Epidermal melanocyte (primary cell): ENCODE data around the gene CD3G.
"Not testable (repeated sequence)": the region's sequence is repeated elsewhere in the genome, so short reads cannot be mapped to it uniquely, and the experiment has no call there.

Source experiments
- DNase-seq: peaks from one replicate; pipeline ENCODE4 v3.0.0; 2011; ENCODE audit warnings: low spot score; ENCODE audit not compliant: insufficient read length

CD3G gene

DNA sequence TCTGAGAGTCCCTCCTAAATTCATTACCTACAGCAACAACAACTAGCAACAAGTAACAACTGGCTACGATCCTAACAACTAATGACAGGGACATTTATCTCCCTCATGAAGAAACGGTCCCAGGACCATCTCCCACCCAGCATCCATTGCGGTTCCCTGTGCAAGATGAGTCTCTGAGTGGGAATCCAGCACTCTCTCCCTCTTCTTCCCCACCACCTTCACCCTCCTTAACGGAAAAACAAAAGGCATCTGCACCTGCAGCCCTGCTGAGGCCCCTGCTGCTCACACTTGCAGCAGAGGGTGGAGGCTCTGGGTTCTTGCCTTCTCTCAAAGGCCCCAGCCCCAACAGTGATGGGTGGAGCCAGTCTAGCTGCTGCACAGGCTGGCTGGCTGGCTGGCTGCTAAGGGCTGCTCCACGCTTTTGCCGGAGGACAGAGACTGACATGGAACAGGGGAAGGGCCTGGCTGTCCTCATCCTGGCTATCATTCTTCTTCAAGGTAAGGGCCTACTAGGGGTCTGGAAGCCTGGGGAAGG is at the start of gene CD3G:
Gene CD3G (plus strand): TSS at position 364 of the 535 bp plus-strand sequence. CDS start 80 bp downstream, at position 444.
- no peak for DNase-seq

DNA sequence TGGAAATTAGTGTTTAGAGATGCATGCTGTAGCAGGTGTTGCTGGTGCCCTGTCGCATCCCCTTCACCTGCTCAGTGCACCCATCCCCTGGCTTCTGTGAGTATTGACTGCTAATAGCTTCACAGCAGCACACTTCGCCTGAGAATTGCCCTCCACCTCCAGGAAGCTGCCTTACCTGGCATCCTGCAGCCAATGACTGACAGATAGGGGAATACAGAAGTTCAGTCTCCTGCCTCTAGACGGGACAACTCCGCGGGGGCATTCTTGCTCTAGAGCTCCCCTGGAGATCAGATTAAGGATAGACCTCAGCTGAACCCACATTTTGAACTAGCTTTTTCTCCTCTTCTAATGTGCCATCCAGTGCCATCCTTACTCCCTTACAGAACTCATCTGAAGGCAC is 48.9 kb upstream of the CD3G start:
- DNase-seq: no peak

DNA sequence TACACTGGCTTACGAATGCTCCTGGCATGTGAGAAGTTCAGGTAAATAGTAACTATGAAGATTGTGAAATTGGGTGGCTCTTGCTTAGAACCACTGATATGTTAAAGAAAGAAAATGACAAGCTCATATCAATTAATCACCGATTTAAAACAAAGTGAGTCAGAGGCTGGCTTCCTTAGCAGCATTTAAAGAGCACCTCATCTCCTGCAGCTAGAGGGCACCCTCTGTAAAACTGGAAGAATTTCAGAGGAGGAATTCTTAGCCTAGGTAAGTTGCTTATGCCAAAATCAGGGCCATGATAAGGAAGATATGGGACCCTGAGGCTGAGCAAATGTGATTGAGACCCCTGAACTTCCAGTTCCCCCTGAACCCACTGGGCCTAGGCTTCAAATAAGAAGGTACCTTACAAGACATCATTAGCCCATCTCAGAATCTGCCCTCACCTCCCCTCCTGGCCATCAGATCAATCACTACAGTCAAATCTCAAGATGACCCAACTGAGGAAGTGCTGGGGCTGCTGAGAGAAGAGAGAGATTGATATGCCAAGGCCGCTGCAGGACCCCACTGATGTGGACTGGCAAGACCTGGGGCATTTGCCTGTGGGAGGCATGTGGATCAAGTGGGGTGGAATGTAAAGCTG is 48.2 kb upstream of the CD3G start:
- DNase-seq: no peak

DNA sequence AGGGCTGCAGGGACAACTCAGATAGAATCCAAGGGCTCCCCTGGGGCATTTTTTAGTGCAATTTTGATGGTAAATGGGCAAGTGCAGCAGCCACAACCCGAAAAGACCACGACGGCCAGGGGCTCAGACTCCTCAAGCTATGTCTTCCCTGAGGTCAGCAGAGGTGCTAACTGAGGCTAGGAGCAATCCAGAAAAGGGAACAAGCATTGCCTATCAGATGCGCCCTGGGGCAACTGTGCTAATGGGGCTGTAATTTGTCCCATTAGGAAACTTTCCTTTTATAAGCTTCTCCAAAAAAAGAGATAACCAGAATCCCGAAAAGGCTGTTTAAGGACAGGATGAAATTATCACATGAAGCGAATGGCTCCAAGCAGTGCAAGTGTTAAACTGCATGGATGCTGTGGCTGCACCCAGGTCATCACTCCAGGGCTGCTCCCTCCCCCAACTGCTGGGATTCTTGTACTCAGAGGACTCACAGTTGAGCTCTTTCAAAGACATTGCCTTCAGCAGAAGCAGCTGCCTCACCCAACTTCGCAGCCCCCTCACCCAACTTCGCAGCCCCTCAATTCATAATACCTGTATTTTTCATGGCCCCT is 42.4 kb upstream of the CD3G start:
- no peak for DNase-seq

DNA sequence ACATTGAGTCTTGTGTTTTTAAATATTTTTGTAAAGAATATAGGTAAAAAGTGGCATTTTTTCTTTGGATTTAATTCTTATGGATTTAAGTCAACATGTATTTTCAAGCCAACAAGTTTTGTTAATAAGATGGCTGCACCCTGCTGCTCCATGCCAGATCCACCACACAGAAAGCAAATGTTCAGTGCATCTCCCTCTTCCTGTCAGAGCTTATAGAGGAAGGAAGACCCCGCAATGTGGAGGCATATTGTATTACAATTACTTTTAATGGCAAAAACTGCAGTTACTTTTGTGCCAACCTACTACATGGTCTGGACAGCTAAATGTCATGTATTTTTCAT is 39.9 kb upstream of the CD3G start:
- no peak for DNase-seq

DNA sequence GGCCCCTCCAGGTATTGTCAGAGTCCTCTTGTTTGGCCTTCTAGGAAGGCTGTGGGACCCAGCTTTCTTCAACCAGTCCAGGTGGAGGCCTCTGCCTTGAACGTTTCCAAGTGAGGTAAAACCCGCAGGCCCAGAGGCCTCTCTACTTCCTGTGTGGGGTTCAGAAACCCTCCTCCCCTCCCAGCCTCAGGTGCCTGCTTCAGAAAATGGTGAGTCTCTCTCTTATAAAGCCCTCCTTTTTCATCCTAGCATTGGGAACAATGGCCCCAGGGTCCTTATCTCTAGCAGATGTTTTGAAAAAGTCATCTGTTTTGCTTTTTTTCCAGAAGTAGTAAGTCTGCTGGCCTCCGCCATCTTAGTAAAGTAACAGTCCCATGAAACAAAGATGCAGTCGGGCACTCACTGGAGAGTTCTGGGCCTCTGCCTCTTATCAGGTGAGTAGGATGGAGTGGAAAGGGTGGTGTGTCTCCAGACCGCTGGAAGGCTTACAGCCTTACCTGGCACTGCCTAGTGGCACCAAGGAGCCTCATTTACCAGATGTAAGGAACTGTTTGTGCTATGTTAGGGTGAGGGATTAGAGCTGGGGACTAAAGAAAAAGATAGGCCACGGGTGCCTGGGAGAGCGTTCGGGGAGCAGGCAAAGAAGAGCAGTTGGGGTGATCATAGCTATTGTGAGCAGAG is 39.4 kb upstream of the CD3G start, which contains the start of gene CD3E:
Gene CD3E (plus strand): TSS at position 163 of the 681 bp plus-strand sequence. CDS start 223 bp downstream, at position 386.
- no peak for DNase-seq

DNA sequence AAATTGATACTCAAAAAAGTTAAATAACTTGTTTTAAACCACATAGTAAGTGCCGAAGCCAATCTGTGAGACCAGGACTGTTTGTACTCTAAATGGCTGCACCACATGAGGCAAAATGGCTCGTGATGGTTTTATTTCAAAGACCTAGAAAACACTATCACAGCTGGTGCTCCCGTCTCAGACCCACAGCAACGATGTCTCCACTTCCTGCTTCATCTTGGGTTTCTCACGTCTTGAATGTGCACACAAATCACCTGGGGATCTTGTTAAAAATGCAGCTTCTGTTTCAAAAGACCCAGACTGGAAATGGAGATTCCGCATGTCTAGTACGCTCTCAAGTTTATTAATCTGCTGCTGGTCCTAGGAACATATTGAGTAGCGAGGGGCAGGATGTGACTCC is 38.4 kb upstream of the CD3G start:
- no peak for DNase-seq

DNA sequence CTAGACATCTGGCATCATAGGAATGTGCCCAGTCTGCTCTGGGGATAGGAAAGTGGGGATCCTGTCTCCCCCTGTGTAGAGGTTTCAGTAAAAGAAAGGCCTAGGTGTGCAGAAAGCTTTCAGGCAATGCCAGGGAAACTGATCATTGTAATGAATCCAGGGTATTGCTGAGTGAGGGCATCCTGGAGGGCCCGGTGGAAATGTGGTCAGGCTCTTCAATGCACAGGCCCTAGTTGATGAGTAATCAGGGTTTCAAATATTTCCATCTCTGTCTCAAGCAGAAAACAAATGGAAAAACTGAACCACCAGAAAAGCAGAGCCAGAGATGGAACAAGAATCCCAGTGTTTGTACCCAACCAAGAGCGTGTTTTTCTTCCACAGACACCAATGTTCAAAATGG is 37.6 kb upstream of the CD3G start:
- DNase-seq: no peak

DNA sequence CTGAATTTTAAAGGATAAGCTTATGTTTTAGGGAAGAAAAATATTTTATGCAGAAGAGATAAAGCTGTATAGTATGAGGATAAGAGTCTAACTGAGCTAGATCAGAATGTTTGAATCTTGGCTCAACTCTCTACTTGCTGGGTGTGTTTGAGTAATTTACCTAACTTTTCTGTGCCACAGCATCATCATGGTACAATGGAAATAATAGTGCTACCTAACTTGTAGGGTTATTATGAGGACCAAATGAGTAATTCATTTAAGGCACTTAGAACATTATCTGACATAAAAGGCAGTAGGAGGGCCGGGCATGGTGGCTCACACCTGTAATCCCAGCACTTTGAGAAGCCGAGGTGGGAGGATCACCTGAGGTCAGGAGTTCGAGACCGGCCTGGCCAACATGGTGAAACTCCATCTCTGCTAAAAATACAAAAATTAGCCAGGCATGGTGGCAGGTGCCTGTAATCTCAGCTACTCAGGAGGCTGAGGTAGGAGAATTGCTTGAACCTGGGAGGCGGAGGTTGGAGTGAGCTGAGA is 35.1 kb upstream of the CD3G start:
- DNase-seq: not testable (repeated sequence)

DNA sequence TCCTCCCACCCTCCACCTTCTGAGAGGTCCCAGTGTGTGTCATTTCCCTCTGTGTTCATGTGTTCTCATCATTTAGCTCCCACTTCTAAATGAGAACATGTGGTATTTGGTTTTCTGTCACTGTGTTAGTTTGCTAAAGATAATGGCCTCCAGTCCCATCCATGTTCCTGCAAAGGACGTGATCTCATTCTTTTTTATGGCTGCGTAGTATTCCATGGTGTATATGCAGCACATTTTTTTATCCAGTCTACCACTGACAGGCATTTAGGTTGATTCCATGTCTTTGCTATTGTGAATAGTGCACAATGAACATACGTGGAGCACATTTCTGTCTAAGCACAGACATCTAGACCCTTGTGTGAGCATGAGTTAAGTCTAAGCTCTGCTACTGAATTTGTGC is 33.9 kb upstream of the CD3G start:
- DNase-seq: no peak

DNA sequence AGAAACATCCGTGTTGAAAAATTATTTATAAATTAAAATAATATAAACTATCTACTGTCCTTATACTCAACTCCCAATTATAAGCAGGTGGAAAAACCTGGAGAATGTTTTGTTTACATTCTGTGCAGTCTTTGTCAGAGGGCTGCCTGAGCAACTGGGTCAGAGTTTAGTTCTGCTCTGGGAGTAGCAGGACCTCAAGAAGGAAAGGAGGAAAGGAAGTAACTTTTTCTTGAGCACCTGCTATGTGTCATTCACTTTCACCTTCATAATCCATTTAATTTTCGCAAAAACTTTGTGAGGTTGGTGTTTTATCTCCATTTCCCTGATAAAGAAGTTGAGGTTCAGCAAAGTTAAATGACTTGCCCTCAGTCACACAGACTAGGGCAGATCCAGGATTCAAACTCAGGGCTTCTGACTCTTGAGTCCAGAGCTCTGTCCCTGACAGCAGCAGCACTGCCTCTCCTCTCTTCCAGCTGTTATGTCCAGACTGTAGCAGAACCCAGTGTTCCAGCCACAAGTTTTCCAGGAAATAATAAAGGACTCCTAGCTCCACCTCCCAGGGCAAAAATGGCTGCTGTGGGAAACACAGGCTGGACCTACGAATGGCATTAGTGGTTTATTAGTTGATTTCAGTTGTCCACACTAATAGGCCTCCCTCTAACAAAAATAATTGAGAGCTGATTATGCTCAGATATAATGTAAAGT is 33.2 kb upstream of the CD3G start:
- DNase-seq: no peak

DNA sequence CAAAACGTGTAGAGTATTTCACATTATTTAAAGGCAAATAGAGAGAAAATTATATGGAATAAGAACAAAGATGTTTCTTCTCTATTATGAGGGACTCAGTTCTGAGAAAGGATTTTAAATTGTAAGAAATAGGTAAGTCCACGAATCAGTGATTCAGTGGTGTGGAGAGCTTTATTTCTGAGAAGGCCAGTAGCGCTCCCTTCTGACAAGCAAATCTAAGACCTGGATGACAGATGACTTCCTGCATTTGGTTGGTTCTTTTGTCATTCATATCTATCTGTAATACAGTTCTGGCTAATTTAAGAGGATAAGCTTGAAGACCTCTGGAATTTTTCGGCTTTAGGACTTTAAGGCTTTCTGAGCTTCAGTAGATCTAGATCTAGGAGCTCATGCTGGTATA is 32.6 kb upstream of the CD3G start:
- no peak for DNase-seq

DNA sequence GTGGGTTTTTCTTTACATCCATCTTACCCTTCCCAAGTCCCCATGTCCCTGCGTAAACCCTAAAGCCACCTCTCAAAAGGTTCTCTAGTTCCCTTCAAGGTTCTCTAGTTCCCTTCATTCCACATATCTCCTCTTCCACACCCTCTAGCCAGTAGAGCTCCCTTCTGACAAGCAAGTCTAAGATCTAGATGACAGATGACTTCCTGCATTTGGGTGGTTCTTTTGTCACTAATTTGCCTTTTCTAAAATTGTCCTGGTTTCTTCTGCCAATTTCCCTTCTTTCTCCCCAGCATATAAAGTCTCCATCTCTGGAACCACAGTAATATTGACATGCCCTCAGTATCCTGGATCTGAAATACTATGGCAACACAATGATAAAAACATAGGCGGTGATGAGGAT is 31.8 kb upstream of the CD3G start:
- DNase-seq: no peak

DNA sequence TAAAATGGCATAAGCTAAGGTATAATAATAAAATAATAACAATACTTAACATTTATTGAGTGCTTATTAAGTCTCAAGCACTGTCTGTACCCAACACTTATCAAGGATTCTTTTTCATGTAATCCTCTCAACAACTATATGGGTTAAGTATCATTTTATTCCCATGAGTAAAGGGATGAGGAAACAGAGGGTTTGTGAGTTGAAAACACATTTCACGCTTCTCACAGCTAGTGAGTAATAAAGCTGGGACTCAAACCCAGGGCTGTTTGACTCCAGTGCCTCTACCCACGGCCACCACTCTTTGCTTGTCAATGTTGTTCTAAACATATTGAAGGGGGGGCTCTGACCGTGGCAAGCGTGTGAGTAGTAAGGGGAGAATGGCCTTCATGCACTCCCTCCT is 30.9 kb upstream of the CD3G start:
- no peak for DNase-seq

DNA sequence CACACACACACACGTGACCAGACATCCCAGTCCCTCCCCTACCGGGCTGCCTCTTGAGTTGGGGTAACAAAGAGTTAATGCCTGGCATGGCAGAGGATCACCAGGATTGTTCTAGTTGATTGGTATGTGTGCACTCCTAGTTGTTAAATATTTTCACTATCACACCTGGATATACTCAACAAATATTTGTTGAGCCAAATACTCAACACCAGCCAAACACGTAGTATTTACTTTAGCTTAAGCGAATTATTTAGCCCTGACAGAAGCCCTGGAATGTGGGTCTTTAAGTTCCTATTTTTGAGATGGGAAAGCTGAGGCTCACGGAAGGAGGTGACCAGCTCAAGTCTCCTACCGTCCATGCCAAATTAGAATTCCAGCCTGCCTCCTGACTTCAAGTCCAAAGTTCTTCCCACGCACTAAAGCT is 29.1 kb upstream of the CD3G start:
- DNase-seq: no peak

DNA sequence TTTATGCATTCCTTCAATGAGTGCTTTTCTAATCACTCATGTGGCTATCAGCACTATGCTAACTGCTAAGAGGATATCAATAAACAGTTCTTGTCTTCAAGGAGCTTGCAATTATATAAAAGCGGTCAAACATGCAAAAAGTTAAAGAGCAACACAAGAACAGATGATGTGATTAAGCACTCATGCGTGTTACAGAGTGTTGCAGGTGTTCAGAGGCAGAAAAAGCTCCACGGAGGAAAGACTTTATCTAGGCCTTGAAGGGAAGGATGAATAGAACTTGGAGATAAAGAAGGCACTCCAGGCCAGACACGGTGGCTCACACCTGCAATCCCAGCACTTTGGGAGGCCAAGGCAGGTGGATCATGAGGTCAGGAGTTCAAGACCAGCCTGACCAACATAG is 26.0 kb upstream of the CD3G start:
- DNase-seq: no peak

DNA sequence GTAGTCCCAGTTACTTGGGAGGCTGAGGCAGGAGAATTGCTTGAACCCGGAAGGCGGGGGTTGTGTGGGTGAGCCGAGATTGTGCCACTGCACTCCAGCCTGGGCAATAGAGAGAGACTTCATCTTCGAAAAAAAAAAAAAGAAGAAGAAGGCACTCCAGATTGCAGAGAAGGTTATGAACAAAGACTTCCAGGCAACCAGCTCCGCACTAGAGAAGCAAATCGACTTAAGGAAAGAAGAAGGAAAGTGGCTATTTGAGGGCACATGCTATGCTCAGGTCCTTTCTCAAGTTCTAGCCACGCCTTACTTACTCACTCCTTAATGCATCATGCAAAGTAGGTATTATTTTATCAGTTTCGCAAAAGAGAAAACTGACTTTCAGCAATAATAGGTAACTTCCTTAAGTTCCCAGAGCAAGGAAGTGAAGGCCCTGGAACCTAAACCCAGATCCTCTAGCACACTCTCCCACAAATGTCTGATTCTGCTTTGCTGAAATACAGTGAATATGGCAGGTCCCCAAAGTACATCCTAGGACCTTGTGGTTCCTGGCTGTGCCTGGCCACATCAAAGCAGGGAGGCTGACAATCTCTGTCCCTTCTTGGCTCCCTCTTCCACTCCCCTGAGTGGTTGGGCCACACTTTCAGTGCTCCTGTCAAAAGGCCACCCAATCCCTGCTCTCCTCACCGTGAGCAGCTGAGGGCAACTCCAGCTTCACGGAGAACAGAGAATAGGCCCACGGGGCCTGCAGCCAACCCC is 25.4 kb upstream of the CD3G start:
- DNase-seq: no peak

DNA sequence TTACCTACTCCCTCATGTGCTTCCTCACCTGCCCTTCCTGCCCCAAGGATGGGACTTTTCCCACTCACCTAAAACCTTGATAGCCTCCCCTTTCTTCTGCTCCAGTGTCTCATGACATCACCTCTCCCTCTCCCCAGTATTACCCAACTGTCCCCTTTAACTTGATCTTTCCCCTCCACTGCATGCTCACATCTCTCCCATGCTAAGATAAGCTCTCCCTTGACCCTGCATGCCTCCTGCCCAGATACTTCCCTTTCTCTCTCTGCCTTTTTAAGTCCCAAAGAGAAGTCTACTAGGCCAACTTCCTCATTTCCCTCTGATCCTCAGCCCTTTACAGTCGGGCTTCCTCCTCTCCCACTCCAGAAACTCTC is 24.8 kb upstream of the CD3G start:
- DNase-seq: no peak

DNA sequence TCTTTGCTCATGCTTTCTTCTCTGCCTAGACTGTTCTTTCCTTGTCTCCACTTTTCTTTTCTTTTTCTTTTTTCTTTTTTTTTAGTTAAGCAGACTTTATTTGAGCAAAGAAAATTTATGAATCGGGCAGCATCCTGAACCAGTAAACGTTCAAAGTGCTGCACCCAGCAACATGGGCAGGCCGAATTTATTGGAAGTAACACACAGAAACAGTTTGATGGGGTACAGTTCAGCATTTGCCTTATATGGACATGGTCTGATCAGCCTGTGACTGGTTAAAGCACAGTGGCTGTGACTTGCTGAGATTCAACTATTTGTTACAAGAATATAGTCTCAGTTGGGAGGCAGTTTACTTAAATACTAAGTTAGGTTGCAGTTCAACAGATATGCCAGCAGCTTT is 23.6 kb upstream of the CD3G start:
- DNase-seq: no peak

DNA sequence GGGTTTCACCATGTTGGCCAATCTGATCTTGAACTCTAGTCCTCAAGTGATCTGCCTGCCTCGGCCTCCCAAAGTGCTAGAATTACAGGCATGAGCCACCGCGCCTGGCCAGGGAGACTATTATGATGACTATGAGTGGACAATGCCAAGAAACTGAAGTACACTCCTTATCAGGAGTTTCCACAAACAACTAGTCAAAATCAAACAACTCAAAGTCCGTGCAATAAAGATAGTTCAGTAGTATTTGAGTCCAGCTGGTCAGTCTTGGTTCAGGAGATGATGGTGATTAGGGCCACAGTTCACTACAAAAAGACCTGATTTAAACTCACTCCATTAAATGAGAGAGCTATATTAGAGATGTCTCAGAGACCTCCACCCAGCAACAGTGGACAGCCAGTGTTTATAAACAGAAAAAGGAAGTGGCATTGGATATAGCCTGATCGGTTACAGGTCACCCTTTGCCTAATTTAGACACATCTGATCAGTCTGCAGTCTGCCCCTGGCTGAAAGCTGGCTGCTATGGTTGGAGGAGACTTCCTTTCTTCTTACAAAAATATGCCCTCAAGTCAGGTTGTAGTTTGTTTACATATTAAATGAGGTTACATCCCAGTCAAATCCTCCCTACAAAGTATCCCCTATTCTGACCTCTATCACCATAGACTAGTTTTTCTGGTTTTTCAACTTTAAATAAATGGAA is 22.6 kb upstream of the CD3G start:
- DNase-seq: no peak

DNA sequence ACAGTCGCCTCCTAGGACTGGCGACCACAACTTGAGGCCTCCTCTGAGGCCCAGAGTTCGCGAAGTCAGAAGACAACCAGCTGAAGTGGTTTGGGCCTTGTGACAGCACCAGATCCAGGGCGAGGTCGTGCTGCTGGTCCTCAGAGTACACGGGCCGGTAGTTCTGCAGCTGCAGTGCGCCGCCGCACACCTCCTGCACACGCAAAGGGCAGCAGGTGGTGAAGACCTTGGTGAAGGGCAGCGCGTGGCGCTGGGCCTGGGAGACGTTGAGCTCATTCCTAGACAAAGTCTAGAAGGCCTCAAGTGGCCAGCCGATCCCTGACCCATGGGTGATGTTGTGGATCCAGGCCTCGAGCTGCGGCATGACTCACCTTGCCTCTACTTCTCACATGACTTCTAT is 21.4 kb upstream of the CD3G start:
- no peak for DNase-seq
